Measurements from ENCODE around the gene TMEM242. TPM values are rescaled to one million over a fixed set of nuclear protein-coding genes. Genes with fewer than 3 reads are reported as not detected.

TMEM242 gene
- total and polyA plus RNA-seq, 10 donors, result 3.7 to 16.0 (median 7.2) TPM

- intact Hi-C loops (cut with DNase I; ENCODE audit: low total_unique reads), result no loop called here
- DNase-seq, result no peak
- Histone ChIP-seq H3K36me3 (peaks cover 0 to 48% (median 5%) of the 10 kb centered on the region in 6 donors), H3K4me1 (no peaks in the 10 kb centered on the region), H3K9me3 (no peaks in the 10 kb centered on the region), H3K27ac (no peak overlapping the region), H3K27me3 (replicated peaks in 1 of 7) (no peaks in the 10 kb centered on the region), H3K4me3 (no peak overlapping the region)
- WGBS, 5 donors, result 84 to 88% (median 85%) methylated on average over 10 of the region's 10 CpGs
- TF ChIP-seq POLR2AphosphoS5 (IDR thresholded peaks at IDR 0.05) (no peak), CTCF (IDR thresholded peaks at IDR 0.05 in 8 of 11, conservative IDR thresholded peaks at IDR 0.05 in 3 of 11) (no peak), POLR2A (IDR thresholded peaks at IDR 0.05) (no peak)
These were observed 36.0 kb downstream of the TMEM242 start for GRCh38 chr6:157287247-157287850.

- WGBS, 5 donors, result 67 to 76% (median 73%) methylated on average over 5 of the region's 5 CpGs
- no peak for DNase-seq
These were observed 37.9 kb downstream of the TMEM242 start for GRCh38 chr6:157285422-157285779.

GRCh38 chr6:157284738-157285421 is 38.4 kb downstream of the TMEM242 start:
- WGBS, 5 donors, result 72 to 85% (median 81%) methylated on average over 14 of the region's 14 CpGs
- peaks cover 0 to 23% (median 0%) of the 10 kb centered on the region in 6 donors for H3K36me3 ChIP-seq
- H3K27ac ChIP-seq, result no peak overlapping the region
- H3K4me1 ChIP-seq, result no peaks in the 10 kb centered on the region
- intact Hi-C loops (cut with DNase I; ENCODE audit: low total_unique reads), result no loop called here
- H3K9me3 ChIP-seq, result no peaks in the 10 kb centered on the region
- TF ChIP-seq POLR2AphosphoS5 (IDR thresholded peaks at IDR 0.05) (no peak), CTCF (IDR thresholded peaks at IDR 0.05 in 8 of 11, conservative IDR thresholded peaks at IDR 0.05 in 3 of 11) (no peak), POLR2A (IDR thresholded peaks at IDR 0.05) (no peak)
- no peak overlapping the region for H3K4me3 ChIP-seq
- H3K27me3 ChIP-seq (replicated peaks in 1 of 7), result no peaks in the 10 kb centered on the region
- DNase-seq, result peak; percentile 47

More at GRCh38 chr6:157285422-157285779, 37.9 kb downstream of the TMEM242 start:
- H3K36me3 ChIP-seq, result peaks cover 0 to 28% (median 0%) of the 10 kb centered on the region in 6 donors
- H3K4me1 ChIP-seq, result no peaks in the 10 kb centered on the region
- no peak for TF ChIP-seq POLR2A (IDR thresholded peaks at IDR 0.05)
- TF ChIP-seq CTCF (IDR thresholded peaks at IDR 0.05 in 8 of 11, conservative IDR thresholded peaks at IDR 0.05 in 3 of 11), result no peak
- TF ChIP-seq POLR2AphosphoS5 (IDR thresholded peaks at IDR 0.05), result no peak
- no peak overlapping the region for H3K27ac ChIP-seq
- no peak overlapping the region for H3K4me3 ChIP-seq
- intact Hi-C loops (cut with DNase I; ENCODE audit: low total_unique reads), result no loop called here
- no peaks in the 10 kb centered on the region for H3K27me3 ChIP-seq (replicated peaks in 1 of 7)
- H3K9me3 ChIP-seq, result no peaks in the 10 kb centered on the region

All from spleen (tissue), 11 donors.